HEK293 (cell line): ENCODE data around the gene STMN1.

ENCODE experiments used
- ATF2 ChIP-seq: fragments of 450-650 bp; formaldehyde crosslinking; IDR thresholded peaks from 2 replicates; pipeline ENCODE4 v1.5.1; 2016; ENCODE audit warnings: missing biosample characterization, missing genetic modification characterization, low read depth
- BCL11A ChIP-seq: fragments of 450-650 bp; formaldehyde crosslinking; IDR thresholded peaks from 2 replicates; pipeline ENCODE4 v1.5.1; 2016; ENCODE audit warnings: low read depth, missing biosample characterization, missing genetic modification characterization
- GLI2 ChIP-seq: fragments of 450-650 bp; formaldehyde crosslinking; IDR thresholded peaks from 2 replicates; pipeline ENCODE4; 2017; ENCODE audit warnings: missing biosample characterization, missing genetic modification characterization, low read depth, borderline replicate concordance
- IKZF3 ChIP-seq: fragments of 450-650 bp; IDR thresholded peaks from 2 replicates; pipeline ENCODE4 v1.5.0; 2018; ENCODE audit warnings: missing biosample characterization, mild to moderate bottlenecking, missing genetic modification characterization, moderate library complexity
- KLF1 ChIP-seq: fragments of 450-650 bp; formaldehyde crosslinking; IDR thresholded peaks from 2 replicates; pipeline ENCODE4 v1.5.1; 2016; ENCODE audit warnings: missing biosample characterization, missing genetic modification characterization
- KLF8 ChIP-seq: fragments of 450-650 bp; formaldehyde crosslinking; IDR thresholded peaks from 2 replicates; pipeline ENCODE4 v1.5.1; 2016; ENCODE audit warnings: missing biosample characterization, missing genetic modification characterization
- MZF1 ChIP-seq: fragments of 450-650 bp; formaldehyde crosslinking; IDR thresholded peaks from 2 replicates; pipeline ENCODE4 v1.5.1; 2017; ENCODE audit warnings: missing biosample characterization, missing genetic modification characterization, borderline replicate concordance
- SCRT1 ChIP-seq: fragments of 450-650 bp; formaldehyde crosslinking; IDR thresholded peaks from 2 replicates; pipeline ENCODE4 v1.5.1; 2016; ENCODE audit warnings: missing biosample characterization, missing genetic modification characterization, borderline replicate concordance
- SP3 ChIP-seq: fragments of 450-650 bp; formaldehyde crosslinking; IDR thresholded peaks from 2 replicates; pipeline ENCODE4 v1.5.1; 2016; ENCODE audit warnings: missing biosample characterization, missing genetic modification characterization
- ZBTB48 ChIP-seq: fragments of 450-650 bp; formaldehyde crosslinking; IDR thresholded peaks from 2 replicates; pipeline ENCODE4 v1.5.1; 2016; ENCODE audit warnings: missing biosample characterization, missing genetic modification characterization
- ZFP3 ChIP-seq: fragments of 450-650 bp; formaldehyde crosslinking; IDR thresholded peaks from 2 replicates; pipeline ENCODE4 v1.5.1; 2016; ENCODE audit warnings: low read depth, missing biosample characterization, missing genetic modification characterization
- ZNF10 ChIP-seq: fragments of 450-650 bp; formaldehyde crosslinking; IDR thresholded peaks from 2 replicates; pipeline ENCODE4 v1.5.1; 2017; ENCODE audit warnings: missing biosample characterization, missing genetic modification characterization
- ZNF140 ChIP-seq: fragments of 450-650 bp; formaldehyde crosslinking; IDR thresholded peaks from 2 replicates; pipeline ENCODE4 v1.5.1; 2016; ENCODE audit warnings: missing biosample characterization, missing genetic modification characterization
- ZNF169 ChIP-seq: fragments of 450-650 bp; formaldehyde crosslinking; IDR thresholded peaks from 2 replicates; pipeline ENCODE4 v1.5.1; 2016; ENCODE audit warnings: missing biosample characterization, missing genetic modification characterization
- ZNF223 ChIP-seq: fragments of 450-650 bp; formaldehyde crosslinking; IDR thresholded peaks from 2 replicates; pipeline ENCODE4 v1.5.1; 2016; ENCODE audit warnings: missing biosample characterization, missing genetic modification characterization
- ZNF23 ChIP-seq: fragments of 450-650 bp; formaldehyde crosslinking; IDR thresholded peaks from 2 replicates; pipeline ENCODE4 v1.5.1; 2016; ENCODE audit warnings: missing biosample characterization, missing genetic modification characterization, borderline replicate concordance
- ZNF274 ChIP-seq, 2 experiments: fragments of 200-500 bp in 1 of 2; fragments of 450-650 bp in 1 of 2; sonication (Bioruptor generic) in 1 of 2; formaldehyde crosslinking in 1 of 2; IDR thresholded peaks; 2 replicates each; pipeline versions ENCODE4 v1.5.1 to v1.6.1; 2014 to 2016; ENCODE audit warnings: borderline replicate concordance in 1 of 2, inconsistent platforms in 1 of 2, low read length in 1 of 2, missing biosample characterization in 1 of 2, missing genetic modification characterization in 1 of 2
- ZNF302 ChIP-seq: fragments of 450-650 bp; formaldehyde crosslinking; IDR thresholded peaks from 2 replicates; pipeline ENCODE4 v1.5.1; 2016; ENCODE audit warnings: missing biosample characterization, missing genetic modification characterization, low read depth
- ZNF341 ChIP-seq: fragments of 450-650 bp; formaldehyde crosslinking; IDR thresholded peaks from 2 replicates; pipeline ENCODE4; 2016; ENCODE audit warnings: low read depth, missing biosample characterization, missing genetic modification characterization
- ZNF394 ChIP-seq: fragments of 450-650 bp; formaldehyde crosslinking; IDR thresholded peaks from 2 replicates; pipeline ENCODE4 v1.5.1; 2016; ENCODE audit warnings: missing biosample characterization, missing genetic modification characterization, mild to moderate bottlenecking, moderate library complexity, borderline replicate concordance
- ZNF404 ChIP-seq: fragments of 450-650 bp; formaldehyde crosslinking; IDR thresholded peaks from 2 replicates; pipeline ENCODE4 v1.5.1; 2017; ENCODE audit warnings: missing biosample characterization, missing genetic modification characterization
- ZNF473 ChIP-seq: fragments of 450-650 bp; formaldehyde crosslinking; IDR thresholded peaks from 2 replicates; pipeline ENCODE4 v1.5.1; 2017; ENCODE audit warnings: missing biosample characterization, missing genetic modification characterization
- ZNF514 ChIP-seq: fragments of 450-650 bp; formaldehyde crosslinking; IDR thresholded peaks from 2 replicates; pipeline ENCODE4 v1.5.1; 2016; ENCODE audit warnings: missing biosample characterization, missing genetic modification characterization
- ZNF558 ChIP-seq: fragments of 450-650 bp; formaldehyde crosslinking; IDR thresholded peaks from 2 replicates; pipeline ENCODE4 v1.5.1; 2016; ENCODE audit warnings: missing biosample characterization, missing genetic modification characterization
- ZNF585B ChIP-seq: fragments of 450-650 bp; formaldehyde crosslinking; IDR thresholded peaks from 2 replicates; pipeline ENCODE4 v1.5.1; 2016; ENCODE audit warnings: missing biosample characterization, missing genetic modification characterization
- ZNF654 ChIP-seq: fragments of 450-650 bp; formaldehyde crosslinking; IDR thresholded peaks from 2 replicates; pipeline ENCODE4 v1.5.1; 2016; ENCODE audit warnings: low read depth, missing biosample characterization, missing genetic modification characterization
- ZNF701 ChIP-seq: fragments of 450-650 bp; formaldehyde crosslinking; IDR thresholded peaks from 2 replicates; pipeline ENCODE4 v1.5.1; 2016; ENCODE audit warnings: missing biosample characterization, missing genetic modification characterization
- ZNF768 ChIP-seq: fragments of 450-650 bp; formaldehyde crosslinking; IDR thresholded peaks from 2 replicates; pipeline ENCODE4 v1.5.1; 2018; ENCODE audit warnings: missing biosample characterization, mild to moderate bottlenecking, missing genetic modification characterization
- ZNF830 ChIP-seq: fragments of 450-650 bp; IDR thresholded peaks from 2 replicates; pipeline ENCODE4 v1.5.0; 2018; ENCODE audit warnings: missing biosample characterization, missing genetic modification characterization, low read depth, mild to moderate bottlenecking, moderate library complexity
- ZNF837 ChIP-seq: fragments of 450-650 bp; formaldehyde crosslinking; IDR thresholded peaks from 2 replicates; pipeline ENCODE4 v1.5.1; 2016; ENCODE audit warnings: missing biosample characterization, missing genetic modification characterization
- ZNF843 ChIP-seq: fragments of 450-650 bp; formaldehyde crosslinking; IDR thresholded peaks from 2 replicates; pipeline ENCODE4 v1.5.1; 2016; ENCODE audit warnings: missing biosample characterization, missing genetic modification characterization
- ZSCAN16 ChIP-seq: fragments of 450-650 bp; formaldehyde crosslinking; IDR thresholded peaks from 2 replicates; pipeline ENCODE4 v1.5.1; 2016; ENCODE audit warnings: missing biosample characterization, missing genetic modification characterization
- TF ChIP-seq, protein P1 (sequence below): fragments of 450-650 bp; formaldehyde crosslinking; IDR thresholded peaks from 2 replicates; pipeline ENCODE4 v1.5.1; 2017; ENCODE audit warnings: missing biosample characterization, mild to moderate bottlenecking, missing genetic modification characterization, moderate library complexity
- TF ChIP-seq, protein P2 (sequence below): fragments of 450-650 bp; formaldehyde crosslinking; IDR thresholded peaks from 2 replicates; pipeline ENCODE4 v1.5.1; 2017; ENCODE audit warnings: missing biosample characterization, missing genetic modification characterization
- TF ChIP-seq, protein P3 (sequence below): fragments of 450-650 bp; formaldehyde crosslinking; IDR thresholded peaks from 2 replicates; pipeline ENCODE4 v1.5.1; 2017; ENCODE audit warnings: missing biosample characterization, missing genetic modification characterization

The STMN1 gene

GRCh38 chr1:25905680-25906643, at the start of gene STMN1 (continued):
- TF ChIP-seq ZNF10 (tag by site-specific recombination) (peak; percentile 42; the same call in 1 of the 2 replicates), ZNF302 (tag by site-specific recombination) (no peak), GLI2 (tag by site-specific recombination) (no peak), ZNF223 (no peak), ZNF394 (tag by site-specific recombination) (0 out of 2 replicates have a peak, but pooled peaks have one; percentile 25), KLF1 (peak; percentile 92), ZBTB48 (tag by site-specific recombination) (peak; percentile 90), ZNF169 (tag by site-specific recombination) (no peak), ZNF558 (tag by site-specific recombination) (no peak), ZNF341 (tag by site-specific recombination) (peak; percentile 80), ZFP3 (tag by site-specific recombination) (no peak), MZF1 (tag by site-specific recombination) (no peak), ZNF837 (tag by site-specific recombination) (no peak), ZNF140 (no peak), SCRT1 (tag by site-specific recombination) (no peak), ZSCAN16 (tag by site-specific recombination) (no peak), ZNF843 (peak; percentile 71; the same call in 1 of the 2 replicates), ZNF701 (no peak), ZNF274 (IDR thresholded peaks at IDR 0.05; ENCODE audit: low read length) (no peak), ZNF274 (tag by site-specific recombination; IDR thresholded peaks at IDR 0.05; ENCODE audit: borderline replicate concordance) (no peak), ZNF768 (tag by site-specific recombination) (no peak; the same call in 1 of the 2 replicates), ZNF830 (no peak), ZNF585B (tag by site-specific recombination) (no peak), ZNF473 (tag by site-specific recombination) (no peak), KLF8 (tag by site-specific recombination) (peak; percentile 84; the same call in 1 of the 2 replicates), ZNF654 (no peak), IKZF3 (tag by site-specific recombination) (no peak), BCL11A (tag by site-specific recombination) (peak; percentile 76; the same call in 1 of the 2 replicates), ZNF514 (tag by site-specific recombination) (no peak), ATF2 (tag by site-specific recombination) (no peak), ZNF23 (no peak), SP3 (tag by site-specific recombination) (peak; percentile 95), ZNF404 (tag by site-specific recombination) (no peak)
- TF ChIP-seq, protein P1, sequence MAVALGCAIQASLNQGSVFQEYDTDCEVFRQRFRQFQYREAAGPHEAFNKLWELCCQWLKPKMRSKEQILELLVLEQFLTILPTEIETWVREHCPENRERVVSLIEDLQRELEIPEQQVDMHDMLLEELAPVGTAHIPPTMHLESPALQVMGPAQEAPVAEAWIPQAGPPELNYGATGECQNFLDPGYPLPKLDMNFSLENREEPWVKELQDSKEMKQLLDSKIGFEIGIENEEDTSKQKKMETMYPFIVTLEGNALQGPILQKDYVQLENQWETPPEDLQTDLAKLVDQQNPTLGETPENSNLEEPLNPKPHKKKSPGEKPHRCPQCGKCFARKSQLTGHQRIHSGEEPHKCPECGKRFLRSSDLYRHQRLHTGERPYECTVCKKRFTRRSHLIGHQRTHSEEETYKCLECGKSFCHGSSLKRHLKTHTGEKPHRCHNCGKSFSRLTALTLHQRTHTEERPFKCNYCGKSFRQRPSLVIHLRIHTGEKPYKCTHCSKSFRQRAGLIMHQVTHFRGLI (tag by site-specific recombination) = peak; percentile 57; the same call in 1 of the 2 replicates
- TF ChIP-seq, protein P2, sequence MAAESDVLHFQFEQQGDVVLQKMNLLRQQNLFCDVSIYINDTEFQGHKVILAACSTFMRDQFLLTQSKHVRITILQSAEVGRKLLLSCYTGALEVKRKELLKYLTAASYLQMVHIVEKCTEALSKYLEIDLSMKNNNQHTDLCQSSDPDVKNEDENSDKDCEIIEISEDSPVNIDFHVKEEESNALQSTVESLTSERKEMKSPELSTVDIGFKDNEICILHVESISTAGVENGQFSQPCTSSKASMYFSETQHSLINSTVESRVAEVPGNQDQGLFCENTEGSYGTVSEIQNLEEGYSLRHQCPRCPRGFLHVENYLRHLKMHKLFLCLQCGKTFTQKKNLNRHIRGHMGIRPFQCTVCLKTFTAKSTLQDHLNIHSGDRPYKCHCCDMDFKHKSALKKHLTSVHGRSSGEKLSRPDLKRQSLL (tag by site-specific recombination) = no peak
- TF ChIP-seq, protein P3, sequence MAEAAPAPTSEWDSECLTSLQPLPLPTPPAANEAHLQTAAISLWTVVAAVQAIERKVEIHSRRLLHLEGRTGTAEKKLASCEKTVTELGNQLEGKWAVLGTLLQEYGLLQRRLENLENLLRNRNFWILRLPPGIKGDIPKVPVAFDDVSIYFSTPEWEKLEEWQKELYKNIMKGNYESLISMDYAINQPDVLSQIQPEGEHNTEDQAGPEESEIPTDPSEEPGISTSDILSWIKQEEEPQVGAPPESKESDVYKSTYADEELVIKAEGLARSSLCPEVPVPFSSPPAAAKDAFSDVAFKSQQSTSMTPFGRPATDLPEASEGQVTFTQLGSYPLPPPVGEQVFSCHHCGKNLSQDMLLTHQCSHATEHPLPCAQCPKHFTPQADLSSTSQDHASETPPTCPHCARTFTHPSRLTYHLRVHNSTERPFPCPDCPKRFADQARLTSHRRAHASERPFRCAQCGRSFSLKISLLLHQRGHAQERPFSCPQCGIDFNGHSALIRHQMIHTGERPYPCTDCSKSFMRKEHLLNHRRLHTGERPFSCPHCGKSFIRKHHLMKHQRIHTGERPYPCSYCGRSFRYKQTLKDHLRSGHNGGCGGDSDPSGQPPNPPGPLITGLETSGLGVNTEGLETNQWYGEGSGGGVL (tag by site-specific recombination) = peak; percentile 83
